Thoracic aorta (tissue), 2 donors: ENCODE results near the gene MYMK. TPM values are rescaled to one million over a fixed set of nuclear protein-coding genes. Genes with fewer than 3 reads are reported as not detected.

Experiments
- ATAC-seq: fragments of 150-250 bp; one replicate; pipeline ENCODE4 v1.8.0; 2017; ENCODE audit warnings: low read depth; ENCODE audit not compliant: insufficient number of reproducible peaks, low FRiP score
- DNase-seq: peaks from one replicate; pipeline ENCODE4 v3.0.0-alpha.2; 2020; ENCODE audit warnings: low spot score
- H3K27ac ChIP-seq, 2 donors: fragments of 200-600 bp; sonication (generic); 1 replicate in 1 of 2; 2 replicates in 1 of 2; pipeline ENCODE4 v1.5.1; 2016; ENCODE audit warnings: mild to moderate bottlenecking in 2 of 2, moderate library complexity in 2 of 2
- H3K27me3 ChIP-seq: fragments of 200-600 bp; sonication (generic); replicated peaks from 2 replicates; pipeline ENCODE4 v1.6.0; 2016; ENCODE audit warnings: mild to moderate bottlenecking; ENCODE audit not compliant: insufficient read depth
- H3K36me3 ChIP-seq: fragments of 200-600 bp; sonication (generic); one replicate; pipeline ENCODE4 v1.5.1; 2016
- H3K4me1 ChIP-seq, 2 donors: fragments of 200-600 bp; sonication (generic); 1 replicate in 1 of 2; 2 replicates in 1 of 2; pipeline versions ENCODE4 v1.5.1 to v1.6.0; 2016; ENCODE audit warnings: low read depth in 2 of 2, mild to moderate bottlenecking in 1 of 2; ENCODE audit not compliant: control insufficient read depth in 1 of 2
- H3K4me3 ChIP-seq: fragments of 200-600 bp; sonication (generic); 2 replicates; pipeline ENCODE4 v1.5.1; 2016; ENCODE audit warnings: mild to moderate bottlenecking
- H3K9me3 ChIP-seq: fragments of 200-600 bp; sonication (generic); 2 replicates; pipeline ENCODE4 v1.5.1; 2016
- CTCF ChIP-seq: fragments of 200-600 bp; sonication (generic); IDR thresholded peaks from one replicate; pipeline ENCODE4 v1.5.1; 2019; ENCODE audit warnings: antibody characterized with exemption
- total RNA-seq, 2 donors: library from RNA; depleted of rRNA; stranded (reverse); fragments of >200 nt; gene quantifications; one replicate each; pipeline versions ENCODE4 v1.1.0 to v1.2.3, GENCODE V29; 2016

Gene MYMK
- total RNA-seq, 2 donors from 2014 or later: not detected

- H3K4me1 ChIP-seq: peaks cover 6 to 23% of the 10 kb centered on the region in 2 donors
- H3K27ac ChIP-seq: no peak overlapping the region
- no peak for DNase-seq
- no peaks in the 10 kb centered on the region for H3K9me3 ChIP-seq
- H3K4me3 ChIP-seq: no peak overlapping the region
- H3K36me3 ChIP-seq: no peaks in the 10 kb centered on the region
- no peak for ATAC-seq
- no peak for TF ChIP-seq CTCF
- no peaks in the 10 kb centered on the region for H3K27me3 ChIP-seq
These were observed 45.9 kb upstream of the MYMK start for GRCh38 chr9:133570691-133571080.

GRCh38 chr9:133569891-133570690 is 45.3 kb upstream of the MYMK start:
- Histone ChIP-seq H3K36me3 (no peaks in the 10 kb centered on the region), H3K4me3 (no peak overlapping the region), H3K4me1 (peaks cover 6 to 29% of the 10 kb centered on the region in 2 donors), H3K27ac (no peak overlapping the region), H3K27me3 (no peaks in the 10 kb centered on the region), H3K9me3 (no peaks in the 10 kb centered on the region)
- ATAC-seq: no peak
- TF ChIP-seq CTCF: no peak
- DNase-seq: no peak

DNA sequence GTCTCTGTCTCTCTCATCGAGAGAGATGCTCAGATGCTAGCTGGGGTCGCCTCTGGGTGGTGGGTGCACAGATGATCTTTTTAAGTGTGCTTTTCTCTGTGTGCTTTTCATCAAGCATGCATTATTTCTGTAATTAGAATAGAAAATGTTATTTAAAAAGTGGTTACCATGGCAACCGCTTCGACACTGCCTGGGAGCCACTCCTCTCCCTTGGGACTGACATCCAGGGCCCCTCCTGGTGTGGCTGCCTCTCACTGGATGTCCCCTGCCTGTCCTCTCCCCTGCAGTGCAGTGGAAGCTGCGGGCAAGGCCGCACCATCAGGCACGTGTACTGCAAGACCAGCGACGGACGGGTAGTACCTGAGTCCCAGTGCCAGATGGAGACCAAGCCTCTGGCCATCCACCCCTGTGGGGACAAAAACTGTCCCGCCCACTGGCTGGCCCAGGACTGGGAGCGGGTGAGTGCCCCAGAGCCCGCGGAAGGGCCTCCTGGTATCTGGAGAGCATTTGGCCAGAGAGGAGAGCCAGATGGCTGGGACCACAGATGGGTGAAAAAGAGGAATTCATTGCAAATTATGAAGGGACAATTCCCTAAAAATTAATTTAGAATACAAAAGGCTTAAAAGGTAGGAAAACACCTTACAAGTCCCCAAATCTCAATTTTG is 44.5 kb upstream of the MYMK start:
- H3K4me1 ChIP-seq: peaks cover 6 to 33% of the 10 kb centered on the region in 2 donors
- no peak for ATAC-seq
- no peak overlapping the region for H3K27ac ChIP-seq
- no peak for TF ChIP-seq CTCF
- no peaks in the 10 kb centered on the region for H3K36me3 ChIP-seq
- no peak overlapping the region for H3K4me3 ChIP-seq
- no peaks in the 10 kb centered on the region for H3K27me3 ChIP-seq
- DNase-seq: no peak
- no peaks in the 10 kb centered on the region for H3K9me3 ChIP-seq

- no peaks in the 10 kb centered on the region for H3K27me3 ChIP-seq
- H3K27ac ChIP-seq: no peak overlapping the region
- DNase-seq (no peak), ATAC-seq (no peak)
- peaks cover 5 to 31% of the 10 kb centered on the region in 2 donors for H3K4me1 ChIP-seq
- H3K9me3 ChIP-seq: no peaks in the 10 kb centered on the region
- no peaks in the 10 kb centered on the region for H3K36me3 ChIP-seq
- no peak for TF ChIP-seq CTCF
- H3K4me3 ChIP-seq: no peak overlapping the region
These were observed 43.4 kb upstream of the MYMK start for GRCh38 chr9:133568186-133568585.

DNA sequence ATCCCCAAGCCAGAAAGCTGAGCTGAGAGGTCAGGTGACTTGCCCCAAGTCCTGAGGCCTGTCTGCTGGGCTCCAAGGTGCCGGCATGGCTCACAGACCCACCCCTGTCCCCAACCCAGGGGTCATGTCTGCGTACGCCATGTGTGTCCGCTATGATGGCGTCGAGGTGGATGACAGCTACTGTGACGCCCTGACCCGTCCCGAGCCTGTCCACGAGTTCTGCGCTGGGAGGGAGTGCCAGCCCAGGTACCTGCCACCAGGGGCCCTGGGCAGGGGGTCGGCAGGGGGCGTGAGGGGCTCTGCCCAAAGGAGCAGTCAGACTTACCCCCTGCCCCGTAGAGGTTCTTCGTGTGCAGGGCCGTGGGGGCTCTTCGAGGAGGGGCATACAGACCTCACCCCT is 42.1 kb upstream of the MYMK start:
- Histone ChIP-seq H3K27me3 (no peaks in the 10 kb centered on the region), H3K36me3 (no peaks in the 10 kb centered on the region), H3K9me3 (no peaks in the 10 kb centered on the region), H3K4me3 (no peak overlapping the region), H3K4me1 (peaks cover 0 to 23% of the 10 kb centered on the region in 2 donors), H3K27ac (no peak overlapping the region)
- ATAC-seq: no peak
- DNase-seq: no peak
- no peak for TF ChIP-seq CTCF
